Measurements from ENCODE around the gene DOCK9. TPM values are rescaled to one million over a fixed set of nuclear protein-coding genes. Genes with fewer than 3 reads are reported as not detected.

Gene DOCK9
- total RNA-seq, 1 donor from 2014 or later: 21.0 TPM

GRCh38 chr13:98858191-98858590, 119.7 kb downstream of the DOCK9 start:
- no peak for TF ChIP-seq CTCF (IDR thresholded peaks at IDR 0.05; ENCODE audit: unreplicated experiment)
- Mint-ChIP-seq H3K4me1 (peaks cover 4% of the 10 kb centered on the region), H3K9me3 (no peaks in the 10 kb centered on the region), H3K27me3 (ENCODE audit: low read depth) (no peaks in the 10 kb centered on the region), H3K4me3 (no peak overlapping the region), H3K27ac (no peak overlapping the region), H3K36me3 (peaks cover 33% of the 10 kb centered on the region)
- no peak for DNase-seq (ENCODE audit: low spot score in 2 of 2, unreplicated experiment in 2 of 2)

- H3K36me3 Mint-ChIP-seq: peaks cover 23% of the 10 kb centered on the region
- H3K4me1 Mint-ChIP-seq: peaks cover 4% of the 10 kb centered on the region
- H3K9me3 Mint-ChIP-seq: no peaks in the 10 kb centered on the region
- H3K27me3 Mint-ChIP-seq (ENCODE audit: low read depth): no peaks in the 10 kb centered on the region
- no peak for TF ChIP-seq CTCF (IDR thresholded peaks at IDR 0.05; ENCODE audit: unreplicated experiment)
- H3K27ac Mint-ChIP-seq: no peak overlapping the region
- H3K4me3 Mint-ChIP-seq: no peak overlapping the region
- DNase-seq (ENCODE audit: low spot score in 2 of 2, unreplicated experiment in 2 of 2): no peak
These were observed 120.9 kb downstream of the DOCK9 start for GRCh38 chr13:98856983-98857382.

- Mint-ChIP-seq H3K4me1 (peaks cover 4% of the 10 kb centered on the region), H3K27me3 (ENCODE audit: low read depth) (no peaks in the 10 kb centered on the region), H3K9me3 (no peaks in the 10 kb centered on the region), H3K27ac (no peak overlapping the region), H3K36me3 (peaks cover 8% of the 10 kb centered on the region), H3K4me3 (no peak overlapping the region)
- TF ChIP-seq CTCF (IDR thresholded peaks at IDR 0.05; ENCODE audit: unreplicated experiment): no peak
- no peak for DNase-seq (ENCODE audit: low spot score in 2 of 2, unreplicated experiment in 2 of 2)
These were observed 123.4 kb downstream of the DOCK9 start for GRCh38 chr13:98854448-98854847.

- no peak overlapping the region for H3K27ac Mint-ChIP-seq
- no peaks in the 10 kb centered on the region for H3K27me3 Mint-ChIP-seq (ENCODE audit: low read depth)
- no peaks in the 10 kb centered on the region for H3K9me3 Mint-ChIP-seq
- DNase-seq (ENCODE audit: low spot score in 2 of 2, unreplicated experiment in 2 of 2): no peak
- H3K36me3 Mint-ChIP-seq: peaks cover 8% of the 10 kb centered on the region
- H3K4me3 Mint-ChIP-seq: no peak overlapping the region
- peaks cover 4% of the 10 kb centered on the region for H3K4me1 Mint-ChIP-seq
- no peak for TF ChIP-seq CTCF (IDR thresholded peaks at IDR 0.05; ENCODE audit: unreplicated experiment)
These were observed 124.1 kb downstream of the DOCK9 start for GRCh38 chr13:98853771-98854221.

- H3K27ac Mint-ChIP-seq: no peak overlapping the region
- no peak overlapping the region for H3K4me3 Mint-ChIP-seq
- no peaks in the 10 kb centered on the region for H3K27me3 Mint-ChIP-seq (ENCODE audit: low read depth)
- H3K36me3 Mint-ChIP-seq: peaks cover 8% of the 10 kb centered on the region
- no peak for TF ChIP-seq CTCF (IDR thresholded peaks at IDR 0.05; ENCODE audit: unreplicated experiment)
- H3K4me1 Mint-ChIP-seq: no peaks in the 10 kb centered on the region
- no peak for DNase-seq (ENCODE audit: low spot score in 2 of 2, unreplicated experiment in 2 of 2)
- no peaks in the 10 kb centered on the region for H3K9me3 Mint-ChIP-seq
These were observed 126.6 kb downstream of the DOCK9 start for GRCh38 chr13:98851276-98851675.

- peaks cover under 1% of the 10 kb centered on the region for H3K36me3 Mint-ChIP-seq
These were observed 129.1 kb downstream of the DOCK9 start for GRCh38 chr13:98848746-98849145.

More at GRCh38 chr13:98848746-98849145, 129.1 kb downstream of the DOCK9 start:
- Mint-ChIP-seq H3K27me3 (ENCODE audit: low read depth) (no peaks in the 10 kb centered on the region), H3K27ac (no peak overlapping the region), H3K4me1 (no peaks in the 10 kb centered on the region), H3K9me3 (no peaks in the 10 kb centered on the region), H3K4me3 (no peak overlapping the region)
- no peak for TF ChIP-seq CTCF (IDR thresholded peaks at IDR 0.05; ENCODE audit: unreplicated experiment)
- no peak for DNase-seq (ENCODE audit: low spot score in 2 of 2, unreplicated experiment in 2 of 2)

Data from mesothelial cell of epicardium (in vitro differentiated cells).